A549 (cell line): ENCODE measurements around the gene ZBTB16. TPM values are rescaled to one million over a fixed set of nuclear protein-coding genes. Genes with fewer than 3 reads are reported as not detected.

Experiments used
- ATAC-seq, 2 experiments: fragments of 200-7000 bp in 1 of 2; fragments of >200 bp in 1 of 2; cut with Nextera tagmentation in 1 of 2; cut with Tn5 transposase in 1 of 2; 3 replicates each; pipeline versions ENCODE4 v1.8.0 to v1.9.1; 2018 to 2020; ENCODE audit warnings: mild to moderate bottlenecking in 1 of 2, moderate library complexity in 1 of 2
- CTCF ChIA-PET: fragments of 300-600 bp; sonication (Branson Sonifier 250); formaldehyde crosslinking; extraction: SDS; loops from one replicate; lab custom pipeline; 2021; ENCODE audit warnings: antibody characterized with exemption, inconsistent platforms; lab: Yijun Ruan, JAX
- POLR2A ChIA-PET: fragments of 350-600 bp; formaldehyde crosslinking; extraction: SDS; loops from one replicate; lab custom pipeline; 2021; ENCODE audit warnings: antibody characterized with exemption, inconsistent platforms; lab: Yijun Ruan, JAX
- DNase-seq, 2 experiments: peaks; one replicate each; pipeline versions ENCODE4 v3.0.0 to v3.0.0-alpha.2; 2011 to 2016; ENCODE audit warnings: low read depth in 1 of 2, low spot score in 1 of 2
- FAIRE-seq: peaks from 2 replicates; lab custom pipeline; 2011; peaks lifted over from hg19 to GRCh38; lab: Jason Lieb, UNC
- H3K27ac ChIP-seq, 2 experiments: fragments of >200 bp; sonication (Bioruptor Twin); formaldehyde crosslinking; 3 replicates each; pipeline ENCODE4 v1.5.1; 2016 to 2017
- H3K4me1 ChIP-seq: fragments of >200 bp; sonication (Bioruptor Twin); formaldehyde crosslinking; 3 replicates; pipeline ENCODE4 v1.6.1; 2016
- H3K4me2 ChIP-seq: fragments of >200 bp; sonication (Bioruptor Twin); formaldehyde crosslinking; 3 replicates; pipeline ENCODE4 v1.6.1; 2016
- H3K4me3 ChIP-seq: fragments of >200 bp; sonication (Bioruptor Twin); formaldehyde crosslinking; 3 replicates; pipeline ENCODE4 v1.5.1; 2016
- H3K9me3 ChIP-seq: fragments of >200 bp; sonication (Bioruptor Twin); formaldehyde crosslinking; 3 replicates; pipeline ENCODE4 v1.6.1; 2016
- BCL3 ChIP-seq: fragments of >200 bp; sonication (Bioruptor Twin); formaldehyde crosslinking; IDR thresholded peaks from 3 replicates; pipeline ENCODE4 v1.6.1; 2016
- CHD2 ChIP-seq: fragments of 150-350 bp; IDR thresholded peaks from 2 replicates; pipeline ENCODE4 v1.6.1; 2014; ENCODE audit warnings: low read length; ENCODE audit not compliant: partially characterized antibody
- CHD4 ChIP-seq: fragments of 200-600 bp; sonication (generic); IDR thresholded peaks from 2 replicates; pipeline ENCODE4 v1.6.1; 2016; ENCODE audit warnings: antibody characterized with exemption, mild to moderate bottlenecking, borderline replicate concordance
- ELK1 ChIP-seq: fragments of 150-350 bp; IDR thresholded peaks from 2 replicates; pipeline ENCODE4 v1.6.1; 2014; ENCODE audit warnings: low read depth, mild to moderate bottlenecking, low read length
- FOSL2 ChIP-seq, 2 experiments: fragments of 450-650 bp in 1 of 2; fragments of >200 bp in 1 of 2; sonication (Bioruptor Twin) in 1 of 2; formaldehyde crosslinking; IDR thresholded peaks; 2 replicates each; pipeline versions ENCODE4 v1.5.0 to v1.6.1; 2016 to 2020; ENCODE audit warnings: mild to moderate bottlenecking in 1 of 2, moderate library complexity in 1 of 2
- HES2 ChIP-seq: fragments of >200 bp; sonication (Bioruptor Twin); formaldehyde crosslinking; IDR thresholded peaks from 2 replicates; pipeline ENCODE4 v1.6.1; 2016
- JUN ChIP-seq, 2 experiments: fragments of >200 bp; sonication (Bioruptor Twin); formaldehyde crosslinking; IDR thresholded peaks; 2 replicates in 1 of 2; 3 replicates in 1 of 2; pipeline ENCODE4 v1.6.1; 2016 to 2017
- JUNB ChIP-seq: fragments of >200 bp; sonication (Bioruptor Twin); formaldehyde crosslinking; IDR thresholded peaks from 2 replicates; pipeline ENCODE4 v1.6.1; 2016
- KDM1A ChIP-seq: fragments of 200-600 bp; sonication (generic); IDR thresholded peaks from 2 replicates; pipeline ENCODE4 v1.6.1; 2016; ENCODE audit warnings: low read depth, mild to moderate bottlenecking
- MAZ ChIP-seq: fragments of 150-350 bp; IDR thresholded peaks from 2 replicates; pipeline ENCODE4 v1.6.1; 2014; ENCODE audit warnings: antibody characterized with exemption, low read depth, low read length, borderline replicate concordance
- MYC ChIP-seq: IDR thresholded peaks from 2 replicates; pipeline ENCODE4 v1.6.1; 2012; ENCODE audit warnings: mild to moderate bottlenecking, inconsistent platforms, low read length, improper control_type of control experiment, borderline replicate concordance
- NFE2L2 ChIP-seq: fragments of 150-350 bp; conservative IDR thresholded peaks from 2 replicates; pipeline ENCODE4 v1.6.1; 2014; ENCODE audit warnings: low read length
- POLR2A ChIP-seq: IDR thresholded peaks from 2 replicates; pipeline ENCODE4 v1.6.1; 2012; ENCODE audit warnings: mild to moderate bottlenecking, low read length
- RAD21 ChIP-seq, 2 experiments: fragments of >200 bp in 1 of 2; sonication (Bioruptor Twin) in 1 of 2; formaldehyde crosslinking in 1 of 2; IDR thresholded peaks in 1 of 2; conservative IDR thresholded peaks in 1 of 2; 2 replicates in 1 of 2; 3 replicates in 1 of 2; pipeline ENCODE4 v1.6.1; 2012 to 2018; ENCODE audit warnings: inconsistent platforms in 1 of 2
- RCOR1 ChIP-seq: fragments of 150-350 bp; IDR thresholded peaks from 2 replicates; pipeline ENCODE4 v1.6.1; 2014; ENCODE audit warnings: antibody characterized with exemption, low read length, low read depth
- RNF2 ChIP-seq: fragments of 200-600 bp; sonication (generic); IDR thresholded peaks from 2 replicates; pipeline ENCODE4 v1.6.1; 2016; ENCODE audit warnings: low read depth, mild to moderate bottlenecking, antibody characterized with exemption, moderate library complexity, borderline replicate concordance
- TFCP2L1 ChIP-seq: fragments of 250-450 bp; sonication (Bioruptor Pico); IDR thresholded peaks from 2 replicates; pipeline ENCODE4 v1.5.0; 2021; ENCODE audit warnings: mild to moderate bottlenecking
- USF2 ChIP-seq: fragments of 450-650 bp; IDR thresholded peaks from 2 replicates; pipeline ENCODE4 v1.6.1; 2014; ENCODE audit warnings: antibody characterized with exemption
- ZNF302 ChIP-seq: fragments of 250-450 bp; sonication (Bioruptor Pico); IDR thresholded peaks from 2 replicates; pipeline ENCODE4 v1.9.0; 2021; ENCODE audit warnings: inconsistent platforms, mild to moderate bottlenecking, moderate library complexity
- ZSCAN20 ChIP-seq: fragments of 250-450 bp; sonication (Bioruptor Pico); IDR thresholded peaks from 2 replicates; pipeline ENCODE4 v1.8.0; 2022; ENCODE audit warnings: mild to moderate bottlenecking, moderate library complexity
- WGBS: methylation state at CpG from one replicate; pipeline ENCODE4 v1.1.6; 2017; ENCODE audit errors: missing lambda C conversion rate; 5-methylcytosine and 5-hydroxymethylcytosine counted together
- polyA plus RNA-seq, 4 experiments: library from polyadenylated mRNA; depleted of rRNA in 3 of 4; stranded (reverse); fragments of >200 nt; fragmentation: RNase III in 1 of 4; extraction: RNeasy Plus Mini Kit Qiagen cat#74134 plus additional on column Dnase treatment in 1 of 4; gene quantifications; 2 replicates in 3 of 4; 3 replicates in 1 of 4; pipeline ENCODE4 v1.2.3, GENCODE V29; 2011 to 2017

Gene ZBTB16
- polyA plus RNA-seq, 2 of the 4 experiments (the other 2 are of a cell fraction) = not detected

- Histone ChIP-seq H3K9me3 (no peaks in the 10 kb centered on the region), H3K4me2 (peak overlapping the region; percentile 69; the same call in 2 of the 3 replicates), H3K27ac (peak overlapping the region in 1 of 2 experiments; percentile 83; a peak in 1 of 6 replicates), H3K4me1 (peaks cover 25% of the 10 kb centered on the region), H3K4me3 (no peak overlapping the region; the same call in 2 of the 3 replicates)
- ChIA-PET CTCF (interaction anchor here (2.4 kb wide), 1 partner anchor 102 kb away, joined by 9 read pairs; no protein-coding TSS in a partner anchor), POLR2A (no interaction called here)
- DNase-seq = no peak
- no peak for ATAC-seq
- no peak for TF ChIP-seq FOSL2 (IDR thresholded peaks at IDR 0.05)
- TF ChIP-seq FOSL2 (CRISPR knock-in tag; IDR thresholded peaks at IDR 0.05) = peak; percentile 9; the same call in 1 of the 2 replicates
- no peak for TF ChIP-seq NFE2L2
- FAIRE-seq = no peak
- WGBS = 43% methylated on average over 5 of the region's 5 CpGs
These were observed 99.8 kb downstream of the ZBTB16 start for GRCh38 chr11:114159320-114159719.

- ATAC-seq (peak; percentile 48 to 77; a peak in 4 of 6 replicates), FAIRE-seq (no peak), DNase-seq (peak; percentile 18 to 66)
- CTCF ChIA-PET = interaction anchor here (2.4 kb wide), 1 partner anchor 101 kb away, joined by 9 read pairs; no protein-coding TSS in a partner anchor
- no peak overlapping the region; the same call in 2 of the 3 replicates for H3K4me3 ChIP-seq
- H3K9me3 ChIP-seq = no peaks in the 10 kb centered on the region
- POLR2A ChIA-PET = no interaction called here
- H3K27ac ChIP-seq = peak overlapping the region in 1 of 2 experiments; percentile 83; a peak in 1 of 6 replicates
- 36% methylated on average over 17 of the region's 18 CpGs for WGBS
- H3K4me2 ChIP-seq = peak overlapping the region; percentile 69
- TF ChIP-seq TFCP2L1 (CRISPR knock-in tag) (no peak), HES2 (no peak), RCOR1 (no peak), USF2 (no peak), MAZ (no peak), BCL3 (no peak), RNF2 (no peak), ZNF302 (no peak), ZSCAN20 (no peak), JUNB (no peak), JUN (IDR thresholded peaks at IDR 0.05) (no peak), CHD2 (no peak), CHD4 (no peak), RAD21 (conservative IDR thresholded peaks at IDR 0.05 in 1 of 2, IDR thresholded peaks at IDR 0.05 in 1 of 2) (no peak), KDM1A (no peak), FOSL2 (IDR thresholded peaks at IDR 0.05) (no peak), FOSL2 (CRISPR knock-in tag; IDR thresholded peaks at IDR 0.05) (no peak), MYC (no peak), POLR2A (no peak), ELK1 (no peak)
- peaks cover 25% of the 10 kb centered on the region for H3K4me1 ChIP-seq
These were observed 100.5 kb downstream of the ZBTB16 start for GRCh38 chr11:114159802-114160632.
